Stimulated activated CD8-positive, alpha-beta memory T cell treated with anti-CD3 and anti-CD28 coated beads, Interleukin-15, amount 100 ng/mL, for 4 hours (primary cell): ENCODE data around the gene PIGQ.

ENCODE experiments used
- DNase-seq, 2 donors: peaks; one replicate each; pipeline ENCODE4 v3.0.0-alpha.2; 2020; ENCODE audit warnings: low read depth in 2 of 2

Gene PIGQ

DNA sequence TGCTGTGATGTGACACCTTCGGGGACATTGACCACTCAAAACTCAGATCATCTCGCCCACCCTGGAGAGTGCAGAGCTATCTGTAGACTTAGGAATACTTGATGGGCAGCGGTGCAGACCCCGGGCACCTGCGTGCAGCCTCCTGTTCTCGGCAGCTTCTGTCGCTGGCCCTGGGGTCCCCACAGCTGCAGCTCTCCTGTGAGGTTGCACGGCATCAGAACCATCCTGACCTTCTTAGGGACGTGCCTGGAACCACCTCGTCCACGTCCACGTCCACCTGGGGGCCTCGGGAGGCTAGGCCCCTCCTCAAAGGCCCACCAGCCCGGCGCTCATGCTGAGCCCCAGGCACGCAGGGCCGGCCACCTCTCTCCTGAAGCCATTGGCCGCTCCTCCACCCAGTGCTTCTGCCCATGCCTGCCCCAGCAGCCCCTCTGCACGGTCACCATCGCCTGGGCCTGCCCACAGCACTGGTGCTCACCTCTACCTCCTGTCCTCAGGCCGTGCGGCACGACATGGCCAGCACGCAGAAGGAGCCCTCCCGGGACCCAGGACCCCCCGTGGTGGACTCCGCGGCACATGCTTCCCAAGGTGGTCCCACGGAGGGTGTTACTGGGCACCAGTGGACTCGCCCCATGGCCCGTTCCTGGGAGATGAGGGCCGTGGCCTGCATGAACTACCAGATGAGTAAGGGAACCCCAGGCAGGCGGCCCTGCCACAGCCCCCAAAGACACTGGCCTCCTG lies 58.7 kb downstream of the PIGQ start:
- no peak for DNase-seq

GRCh38 chr16:629185-629832 lies 59.5 kb downstream of the PIGQ start:
- no peak for DNase-seq

GRCh38 chr16:629833-630248 lies 60.1 kb downstream of the PIGQ start:
- DNase-seq: no peak

DNA sequence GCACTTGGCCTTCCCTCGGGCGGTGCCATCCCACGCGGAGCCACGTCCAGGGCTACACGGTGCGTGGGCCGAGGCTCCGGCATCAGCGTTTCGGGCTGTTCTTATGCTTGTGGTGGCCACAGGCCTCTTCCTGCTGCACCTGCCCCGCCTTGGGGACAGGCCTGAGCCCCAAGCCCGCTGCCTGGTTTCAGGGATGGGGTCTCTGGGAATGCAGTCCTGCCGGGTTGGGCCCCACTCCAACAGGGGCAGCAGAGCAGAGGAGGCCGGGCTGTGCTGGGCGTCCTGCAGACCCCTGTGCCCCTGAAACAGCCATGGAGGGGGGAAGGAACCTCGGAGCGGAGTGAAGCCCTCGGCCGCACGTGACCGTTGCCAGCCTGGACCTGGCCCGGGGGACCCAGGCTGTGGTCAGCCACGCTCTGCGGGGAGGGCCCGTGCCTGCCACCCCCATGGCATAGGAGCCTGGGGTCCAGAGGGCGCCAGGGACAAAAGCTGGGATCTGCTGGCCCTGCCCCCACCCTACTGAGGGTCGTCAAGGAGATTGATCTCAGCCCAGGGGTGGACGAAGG lies 60.6 kb downstream of the PIGQ start:
- no peak for DNase-seq

DNA sequence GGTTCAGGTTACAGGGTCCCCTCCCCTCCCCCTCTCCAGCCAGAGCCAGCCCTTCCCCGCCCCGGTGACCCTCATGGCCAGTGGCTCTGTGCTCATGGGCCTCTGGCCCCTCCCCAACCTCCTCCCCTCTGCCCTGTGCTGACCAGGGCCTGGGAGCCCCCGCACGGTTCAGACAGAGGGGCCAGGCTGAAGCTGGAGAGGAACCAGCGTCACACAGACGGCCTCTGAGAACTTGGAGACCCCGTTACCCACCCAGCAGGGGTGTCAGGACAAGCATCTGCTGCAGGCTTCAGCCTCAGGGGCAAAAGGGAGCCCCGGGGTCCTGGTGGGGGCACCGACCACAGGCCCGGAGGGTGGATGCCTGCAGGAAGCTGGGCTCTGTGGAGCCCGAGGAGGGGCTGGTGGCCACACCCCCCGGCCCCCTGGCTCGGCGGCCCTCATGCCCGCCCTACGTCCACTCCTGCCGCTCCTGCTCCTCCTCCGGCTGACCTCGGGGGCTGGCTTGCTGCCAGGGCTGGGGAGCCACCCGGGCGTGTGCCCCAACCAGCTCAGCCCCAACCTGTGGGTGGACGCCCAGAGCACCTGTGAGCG lies 61.1 kb downstream of the PIGQ start, which contains the start of gene WFIKKN1:
Gene WFIKKN1 (plus strand): TSS at position 171 of the 591 bp plus-strand sequence. CDS start 269 bp downstream, at position 440.
- DNase-seq: no peak

DNA sequence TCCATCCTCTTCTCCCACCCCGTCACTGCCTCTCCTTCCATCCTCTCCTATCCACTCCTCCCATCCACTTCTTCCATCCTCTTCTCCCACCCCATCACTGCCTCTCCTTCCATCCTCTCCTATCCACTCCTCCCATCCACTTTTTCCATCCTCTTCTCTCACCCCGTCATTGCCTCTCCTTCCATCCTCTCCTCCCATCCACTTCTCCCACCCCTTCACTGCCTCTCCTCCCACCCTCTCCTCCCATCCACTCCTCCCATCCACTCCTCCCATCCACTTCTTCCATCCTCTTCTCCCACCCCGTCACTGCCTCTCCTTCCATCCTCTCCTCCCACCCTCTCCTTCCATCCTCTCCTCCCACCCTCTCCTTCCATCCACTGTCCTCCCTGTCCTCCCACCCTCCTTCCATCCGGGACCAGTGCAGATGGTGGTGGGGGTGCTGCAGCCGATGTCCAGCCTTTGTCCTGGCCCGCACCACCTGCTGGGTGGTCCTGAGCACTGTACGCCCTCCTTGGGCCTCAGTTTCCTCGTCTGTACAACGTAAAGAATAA lies 62.1 kb downstream of the PIGQ start:
- no peak for DNase-seq

GRCh38 chr16:632486-633335 lies 62.9 kb downstream of the PIGQ start:
- no peak for DNase-seq

DNA sequence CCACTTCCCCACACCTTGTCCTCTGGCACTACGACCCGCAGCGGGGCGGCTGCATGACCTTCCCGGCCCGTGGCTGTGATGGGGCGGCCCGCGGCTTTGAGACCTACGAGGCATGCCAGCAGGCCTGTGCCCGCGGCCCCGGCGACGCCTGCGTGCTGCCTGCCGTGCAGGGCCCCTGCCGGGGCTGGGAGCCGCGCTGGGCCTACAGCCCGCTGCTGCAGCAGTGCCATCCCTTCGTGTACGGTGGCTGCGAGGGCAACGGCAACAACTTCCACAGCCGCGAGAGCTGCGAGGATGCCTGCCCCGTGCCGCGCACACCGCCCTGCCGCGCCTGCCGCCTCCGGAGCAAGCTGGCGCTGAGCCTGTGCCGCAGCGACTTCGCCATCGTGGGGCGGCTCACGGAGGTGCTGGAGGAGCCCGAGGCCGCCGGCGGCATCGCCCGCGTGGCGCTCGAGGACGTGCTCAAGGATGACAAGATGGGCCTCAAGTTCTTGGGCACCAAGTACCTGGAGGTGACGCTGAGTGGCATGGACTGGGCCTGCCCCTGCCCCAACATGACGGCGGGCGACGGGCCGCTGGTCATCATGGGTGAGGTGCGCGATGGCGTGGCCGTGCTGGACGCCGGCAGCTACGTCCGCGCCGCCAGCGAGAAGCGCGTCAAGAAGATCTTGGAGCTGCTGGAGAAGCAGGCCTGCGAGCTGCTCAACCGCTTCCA lies 63.7 kb downstream of the PIGQ start:
- DNase-seq: no peak
